ENCODE results near the gene TPK1.

- TF ChIP-seq POLR2AphosphoS5 (IDR thresholded peaks at IDR 0.05; ENCODE audit: low read depth, low read length) (no peak), POLR2A (IDR thresholded peaks at IDR 0.05; ENCODE audit: low read depth, low read length) (no peak), TAF1 (IDR thresholded peaks at IDR 0.05; ENCODE audit: borderline replicate concordance, low read depth, low read length) (no peak)
Observed at GRCh38 chr7:144575456-144575855, 260.4 kb downstream of the TPK1 start.

Data from GM12892 (cell line).